ENCODE data around the gene SMIM41. TPM values are rescaled to one million over a fixed set of nuclear protein-coding genes. Genes with fewer than 3 reads are reported as not detected.
A peak's percentile ranks its signal among the peaks of the same experiment; 100 is the strongest.

The SMIM41 gene
- total and polyA plus RNA-seq, 8 donors = 0.47 to 6.9 (median 3.7) TPM

DNA sequence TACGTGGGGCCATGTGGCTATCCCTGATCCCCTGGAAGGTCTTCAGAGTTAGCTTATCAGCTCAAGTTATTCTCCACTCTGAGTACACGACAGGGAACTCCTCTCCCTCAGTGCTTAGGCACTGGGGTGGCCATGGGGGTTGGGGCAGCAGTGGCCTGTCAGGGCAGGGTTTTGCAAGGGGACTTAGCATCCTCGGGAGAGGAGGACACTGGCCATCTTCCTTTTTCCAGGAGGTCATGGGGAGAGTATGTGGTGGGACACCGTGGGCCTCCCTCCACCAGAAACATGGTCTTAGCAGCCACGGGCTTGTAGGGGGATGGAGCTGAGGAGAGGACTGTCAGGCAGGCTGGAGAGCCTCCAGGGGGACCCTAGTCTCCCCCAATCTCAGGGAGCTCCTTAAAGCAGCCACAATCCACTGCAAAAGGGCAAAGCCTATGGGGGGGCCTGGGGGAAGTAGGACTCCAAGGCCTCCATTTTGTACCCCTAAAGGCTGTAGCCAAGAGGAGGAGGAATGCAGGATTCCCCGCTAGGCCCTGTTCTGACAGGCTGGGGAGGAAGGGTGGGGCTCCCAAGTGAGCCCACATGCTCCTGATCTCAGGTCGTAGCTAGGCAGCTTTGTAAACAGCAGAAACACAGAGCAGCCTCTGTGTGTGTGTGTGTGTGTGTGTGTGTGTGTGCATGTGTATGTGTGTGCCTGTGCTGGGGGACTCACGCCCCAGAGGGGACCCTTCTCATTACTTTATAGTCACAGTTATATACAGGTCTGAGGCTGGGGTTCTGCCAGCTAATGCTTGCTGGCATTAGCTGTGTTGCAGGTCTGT lies 75.8 kb downstream of the SMIM41 start:
- H3K36me3 ChIP-seq = no peaks in the 10 kb centered on the region
- peaks cover 0 to 16% of the 10 kb centered on the region in 2 donors for H3K27me3 ChIP-seq
- no peak for TF ChIP-seq CTCF (IDR thresholded peaks at IDR 0.05)
- H3K9me3 ChIP-seq = no peaks in the 10 kb centered on the region
- intact Hi-C loops (cut with DNase I) = loop anchor here in 1 of 2 donors (5.0 to 10.0 kb wide), 2 partner anchors 167 to 730 kb away; partner anchors contain the start of gene KRT83
- peak in 2 of 4 donors; percentile 46 to 62 for DNase-seq
- peak; percentile 63 for ATAC-seq
- peak overlapping the region in 1 of 2 donors; percentile 1 for H3K27ac ChIP-seq
- H3K4me3 ChIP-seq = no peak overlapping the region
- H3K4me1 ChIP-seq = peaks cover 10 to 18% of the 10 kb centered on the region in 2 donors

GRCh38 chr12:52156311-52156710 lies 76.8 kb downstream of the SMIM41 start:
- DNase-seq (peak in 1 of 4 donors; percentile 4), ATAC-seq (no peak)
- TF ChIP-seq CTCF (IDR thresholded peaks at IDR 0.05) = no peak
- Histone ChIP-seq H3K9me3 (no peaks in the 10 kb centered on the region), H3K27me3 (peaks cover 0 to 16% of the 10 kb centered on the region in 2 donors), H3K4me1 (peaks cover 10 to 16% of the 10 kb centered on the region in 2 donors), H3K4me3 (no peak overlapping the region), H3K27ac (no peak overlapping the region), H3K36me3 (no peaks in the 10 kb centered on the region)
- intact Hi-C loops (cut with DNase I) = loop anchor here in 1 of 2 donors (5.0 to 10.0 kb wide), 2 partner anchors 166 to 728 kb away; partner anchors contain the start of gene KRT83

- Histone ChIP-seq H3K4me3 (no peak overlapping the region), H3K27me3 (peaks cover 0 to 12% of the 10 kb centered on the region in 2 donors), H3K36me3 (no peaks in the 10 kb centered on the region), H3K4me1 (peaks cover 7 to 10% of the 10 kb centered on the region in 2 donors), H3K27ac (no peak overlapping the region), H3K9me3 (no peaks in the 10 kb centered on the region)
- peak; percentile 51 to 94 (median 71) for DNase-seq
- peak; percentile 90 to 95 for TF ChIP-seq CTCF (IDR thresholded peaks at IDR 0.05)
- ATAC-seq = peak; percentile 78
- intact Hi-C loops (cut with DNase I) = loop anchor here in 1 of 2 donors (5.0 to 10.0 kb wide), 2 partner anchors 165 to 728 kb away; partner anchors contain the start of gene KRT83
Measured at GRCh38 chr12:52156757-52157565, 77.5 kb downstream of the SMIM41 start.

- H3K36me3 ChIP-seq = no peaks in the 10 kb centered on the region
- intact Hi-C loops (cut with DNase I) = loop anchor here in 1 of 2 donors (5.0 to 10.0 kb wide), 2 partner anchors 165 to 727 kb away; partner anchors contain the start of gene KRT83
- H3K9me3 ChIP-seq = no peaks in the 10 kb centered on the region
- ATAC-seq (no peak), DNase-seq (peak in 1 of 4 donors; percentile 31)
- peaks cover 0 to 5% of the 10 kb centered on the region in 2 donors for H3K27me3 ChIP-seq
- H3K4me3 ChIP-seq = no peak overlapping the region
- no peak for TF ChIP-seq CTCF (IDR thresholded peaks at IDR 0.05)
- H3K27ac ChIP-seq = no peak overlapping the region
- peaks cover under 1 to 3% of the 10 kb centered on the region in 2 donors for H3K4me1 ChIP-seq
Measured at GRCh38 chr12:52157566-52158150, 78.2 kb downstream of the SMIM41 start.

Other genes starting within 250 kb of the SMIM41 start
- 1 to 10 TPM in 1 of 2 donors, under 1 TPM in 1; 0.58 to 1.0 TPM for gene FIGNL2, start 231.0 kb upstream of the SMIM41 start, total RNA-seq
- 1 to 10 TPM; 1.0 to 2.3 (median 1.8) TPM for gene FIGNL2, start 231.0 kb upstream of the SMIM41 start, polyA plus RNA-seq (ENCODE audit: insufficient read length in 6 of 6)
- gene ANKRD33, start 191.6 kb upstream of the SMIM41 start, total RNA-seq = not detected
- under 1 TPM in 3 of 6 donors, not detected in 3; 0.08 to 0.13 (median 0.08) TPM for gene ANKRD33, start 191.6 kb upstream of the SMIM41 start, polyA plus RNA-seq (ENCODE audit: insufficient read length in 6 of 6)
- 100 to 1,000 TPM; 115 to 173 TPM for gene ACVRL1, start 172.2 kb upstream of the SMIM41 start, total RNA-seq
- 10 to 100 TPM; 74.2 to 97.5 (median 95.4) TPM for gene ACVRL1, start 172.2 kb upstream of the SMIM41 start, polyA plus RNA-seq (ENCODE audit: insufficient read length in 6 of 6)
- gene ACVR1B, start 128.0 kb upstream of the SMIM41 start, total RNA-seq = 10 to 100 TPM; 24.9 to 26.6 TPM
- 10 to 100 TPM; 13.2 to 17.8 (median 15.6) TPM for gene ACVR1B, start 128.0 kb upstream of the SMIM41 start, polyA plus RNA-seq (ENCODE audit: insufficient read length in 6 of 6)
- gene TAMALIN, start 72.8 kb upstream of the SMIM41 start, total RNA-seq = 10 to 100 TPM; 30.6 to 63.7 TPM
- 10 to 100 TPM; 33.8 to 47.7 (median 43.5) TPM for gene TAMALIN, start 72.8 kb upstream of the SMIM41 start, polyA plus RNA-seq (ENCODE audit: insufficient read length in 6 of 6)
- 100 to 1,000 TPM in 1 of 2 donors, 10 to 100 TPM in 1; 36.4 to 165 TPM for gene NR4A1, start 28.3 kb upstream of the SMIM41 start, total RNA-seq
- 100 to 1,000 TPM in 2 of 6 donors, 10 to 100 TPM in 4; 12.8 to 293 (median 82.3) TPM for gene NR4A1, start 28.3 kb upstream of the SMIM41 start, polyA plus RNA-seq (ENCODE audit: insufficient read length in 6 of 6)
- 10 to 100 TPM; 35.7 to 42.4 TPM for gene ATG101, start 9.7 kb upstream of the SMIM41 start, total RNA-seq
- gene ATG101, start 9.7 kb upstream of the SMIM41 start, polyA plus RNA-seq (ENCODE audit: insufficient read length in 6 of 6) = 10 to 100 TPM; 19.7 to 25.9 (median 24.3) TPM
- 10 to 100 TPM; 27.6 to 30.1 TPM for gene KRT80, start 112.3 kb downstream of the SMIM41 start, total RNA-seq
- 1 to 10 TPM in 2 of 6 donors, under 1 TPM in 4; 0.59 to 1.9 (median 0.77) TPM for gene KRT80, start 112.3 kb downstream of the SMIM41 start, polyA plus RNA-seq (ENCODE audit: insufficient read length in 6 of 6)
- gene KRT7, start 153.5 kb downstream of the SMIM41 start, total RNA-seq = 1,000 to 10,000 TPM; 1,945 to 1,968 TPM
- gene KRT7, start 153.5 kb downstream of the SMIM41 start, polyA plus RNA-seq (ENCODE audit: insufficient read length in 6 of 6) = 10 to 100 TPM; 15.2 to 48.4 (median 22.9) TPM
- gene KRT86, start 194.9 kb downstream of the SMIM41 start, total RNA-seq = 1 to 10 TPM in 1 of 2 donors, under 1 TPM in 1; 0.97 to 1.7 TPM
- under 1 TPM in 5 of 6 donors, not detected in 1; 0.07 to 0.62 (median 0.14) TPM for gene KRT86, start 194.9 kb downstream of the SMIM41 start, polyA plus RNA-seq (ENCODE audit: insufficient read length in 6 of 6)
- not detected for gene KRT81, start 211.8 kb downstream of the SMIM41 start, total RNA-seq
- under 1 TPM in 2 of 6 donors, not detected in 4; 0.12 to 0.26 TPM for gene KRT81, start 211.8 kb downstream of the SMIM41 start, polyA plus RNA-seq (ENCODE audit: insufficient read length in 6 of 6)
- not detected for gene KRT83, start 241.7 kb downstream of the SMIM41 start, total RNA-seq
- gene KRT83, start 241.7 kb downstream of the SMIM41 start, polyA plus RNA-seq (ENCODE audit: insufficient read length in 6 of 6) = not detected

Measured in left lung (tissue), 10 donors.